Stomach (tissue), 4 donors: ENCODE measurements around the gene DBP.

ENCODE experiments used
- EP300 ChIP-seq: sonication (generic); formaldehyde crosslinking; IDR thresholded peaks from one replicate; pipeline ENCODE4 v1.6.1; 2017; ENCODE audit warnings: antibody characterized with exemption
- POLR2A ChIP-seq, 4 donors: fragments of 450-650 bp; IDR thresholded peaks; one replicate each; pipeline ENCODE4 v1.6.1; 2016; ENCODE audit warnings: antibody characterized with exemption in 4 of 4, control low read depth in 2 of 4, mild to moderate bottlenecking in 1 of 4, moderate library complexity in 1 of 4
- POLR2AphosphoS5 ChIP-seq, 3 donors: sonication (generic); formaldehyde crosslinking; IDR thresholded peaks; one replicate each; pipeline ENCODE4 v1.6.1; 2016; ENCODE audit warnings: antibody characterized with exemption in 3 of 3
- TF ChIP-seq, protein P1 (sequence below), 7 experiments: fragments of 450-650 bp in 4 of 7; fragments of 200-600 bp in 3 of 7; sonication (generic) in 3 of 7; IDR thresholded peaks; one replicate each; pipeline ENCODE4 v1.5.1; 2016 to 2019; ENCODE audit warnings: antibody characterized with exemption in 7 of 7, control low read depth in 2 of 7, mild to moderate bottlenecking in 1 of 7

- TF ChIP-seq, protein P1, sequence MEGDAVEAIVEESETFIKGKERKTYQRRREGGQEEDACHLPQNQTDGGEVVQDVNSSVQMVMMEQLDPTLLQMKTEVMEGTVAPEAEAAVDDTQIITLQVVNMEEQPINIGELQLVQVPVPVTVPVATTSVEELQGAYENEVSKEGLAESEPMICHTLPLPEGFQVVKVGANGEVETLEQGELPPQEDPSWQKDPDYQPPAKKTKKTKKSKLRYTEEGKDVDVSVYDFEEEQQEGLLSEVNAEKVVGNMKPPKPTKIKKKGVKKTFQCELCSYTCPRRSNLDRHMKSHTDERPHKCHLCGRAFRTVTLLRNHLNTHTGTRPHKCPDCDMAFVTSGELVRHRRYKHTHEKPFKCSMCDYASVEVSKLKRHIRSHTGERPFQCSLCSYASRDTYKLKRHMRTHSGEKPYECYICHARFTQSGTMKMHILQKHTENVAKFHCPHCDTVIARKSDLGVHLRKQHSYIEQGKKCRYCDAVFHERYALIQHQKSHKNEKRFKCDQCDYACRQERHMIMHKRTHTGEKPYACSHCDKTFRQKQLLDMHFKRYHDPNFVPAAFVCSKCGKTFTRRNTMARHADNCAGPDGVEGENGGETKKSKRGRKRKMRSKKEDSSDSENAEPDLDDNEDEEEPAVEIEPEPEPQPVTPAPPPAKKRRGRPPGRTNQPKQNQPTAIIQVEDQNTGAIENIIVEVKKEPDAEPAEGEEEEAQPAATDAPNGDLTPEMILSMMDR (IDR thresholded peaks at IDR 0.05), result no peak
- TF ChIP-seq EP300 (no peak), POLR2AphosphoS5 (IDR thresholded peaks at IDR 0.05) (no peak), POLR2A (IDR thresholded peaks at IDR 0.05) (no peak)
Measured at GRCh38 chr19:48631225-48631624, 6.0 kb downstream of the DBP start.
